IMR-90 (cell line): Measurements from ENCODE around the gene UGT2B7. TPM values are rescaled to one million over a fixed set of nuclear protein-coding genes. Genes with fewer than 3 reads are reported as not detected.

ENCODE experiments used
- ATAC-seq: fragments of 200-7000 bp; cut with Tn5 transposase; 2 replicates; pipeline ENCODE4 v1.9.1; 2020; ENCODE audit warnings: low read depth, mild to moderate bottlenecking, moderate library complexity
- BruUV-seq: library from RNA; stranded (reverse); fragments of 400-500 nt; replicated peaks from 2 replicates; lab custom pipeline; 2021; lab: Mats Ljungman, UMichigan
- CTCF ChIA-PET: fragments of 300-600 bp; formaldehyde crosslinking; extraction: SDS; loops from one replicate; lab custom pipeline; 2021; ENCODE audit warnings: antibody characterized with exemption; lab: Yijun Ruan, JAX
- POLR2A ChIA-PET: fragments of 300-600 bp; sonication (Branson Sonifier 250); formaldehyde crosslinking; loops from one replicate; lab custom pipeline; 2022; ENCODE audit warnings: antibody characterized with exemption; ENCODE audit not compliant: unreplicated experiment; lab: Charles Lee
- DNase-seq: peaks from one replicate; pipeline ENCODE4 v3.0.0; 2013
- H2AFZ ChIP-seq: replicated peaks from 2 replicates; pipeline ENCODE3; 2013; ENCODE audit warnings: low read length, mild to moderate bottlenecking; ENCODE audit not compliant: poor library complexity
- H2AK5ac ChIP-seq: 2 replicates; pipeline ENCODE4 v1.6.1; 2013; ENCODE audit warnings: low read depth, low read length, inconsistent platforms
- H2AK9ac ChIP-seq: replicated peaks from 2 replicates; pipeline ENCODE3; 2013; ENCODE audit warnings: mild to moderate bottlenecking, low read depth, low read length, moderate library complexity; ENCODE audit not compliant: poor library complexity
- H2BK120ac ChIP-seq: 2 replicates; pipeline ENCODE4 v1.6.1; 2013; ENCODE audit warnings: low read depth, low read length, inconsistent platforms
- H2BK15ac ChIP-seq: 3 replicates; pipeline ENCODE4 v1.6.1; 2013; ENCODE audit warnings: low read depth, low read length, inconsistent platforms
- H2BK20ac ChIP-seq: 2 replicates; pipeline ENCODE4 v1.6.1; 2013; ENCODE audit warnings: low read depth, mild to moderate bottlenecking, inconsistent platforms, low read length, moderate library complexity
- H2BK5ac ChIP-seq: 2 replicates; pipeline ENCODE4 v1.6.1; 2013; ENCODE audit warnings: mild to moderate bottlenecking, low read depth, low read length, inconsistent platforms; ENCODE audit not compliant: poor library complexity, severe bottlenecking
- H3K14ac ChIP-seq: replicated peaks from 2 replicates; pipeline ENCODE4 v1.6.1; 2013; ENCODE audit warnings: low read depth, low read length, inconsistent platforms
- H3K18ac ChIP-seq: 2 replicates; pipeline ENCODE4 v1.6.1; 2013; ENCODE audit warnings: low read depth, low read length, control low read depth
- H3K23ac ChIP-seq: 2 replicates; pipeline ENCODE4 v1.6.1; 2013; ENCODE audit warnings: low read depth, low read length, inconsistent platforms
- H3K27ac ChIP-seq: 2 replicates; pipeline ENCODE4 v1.5.1; 2013; ENCODE audit warnings: mild to moderate bottlenecking, control low read depth, low read length; ENCODE audit not compliant: insufficient read depth
- H3K27me3 ChIP-seq: 2 replicates; pipeline ENCODE4 v1.6.1; 2013; ENCODE audit warnings: low read length; ENCODE audit not compliant: control insufficient read depth, insufficient read depth
- H3K36me3 ChIP-seq: 2 replicates; pipeline ENCODE4 v1.6.1; 2013; ENCODE audit warnings: low read length, mixed read lengths; ENCODE audit not compliant: control insufficient read depth, insufficient read depth
- H3K4ac ChIP-seq: 2 replicates; pipeline ENCODE4 v1.6.1; 2013; ENCODE audit warnings: low read depth, low read length, inconsistent platforms
- H3K4me1 ChIP-seq: 2 replicates; pipeline ENCODE4 v1.6.1; 2013; ENCODE audit warnings: low read length, mixed read lengths; ENCODE audit not compliant: control insufficient read depth, insufficient read depth
- H3K4me2 ChIP-seq: 2 replicates; pipeline ENCODE4 v1.6.1; 2013; ENCODE audit warnings: low read depth, mild to moderate bottlenecking, control low read depth, low read length, moderate library complexity
- H3K4me3 ChIP-seq: 2 replicates; pipeline ENCODE4 v1.5.1; 2013; ENCODE audit warnings: low read depth, mild to moderate bottlenecking, control low read depth, low read length, moderate library complexity; ENCODE audit not compliant: insufficient read depth
- H3K56ac ChIP-seq: 2 replicates; pipeline ENCODE4 v1.6.1; 2013; ENCODE audit warnings: low read length, inconsistent platforms; ENCODE audit not compliant: insufficient read depth; ENCODE audit errors: extremely low read depth
- H3K79me1 ChIP-seq, 2 experiments: 2 replicates each; pipeline ENCODE4 v1.6.1; 2013; ENCODE audit warnings: low read length in 2 of 2, inconsistent platforms in 1 of 2, low read depth in 1 of 2
- H3K9ac ChIP-seq: 2 replicates; pipeline ENCODE4 v1.6.1; 2013; ENCODE audit warnings: low read depth, low read length, control low read depth
- H3K9me1 ChIP-seq: 2 replicates; pipeline ENCODE4 v1.6.1; 2013; ENCODE audit warnings: low read length, inconsistent platforms; ENCODE audit not compliant: insufficient read depth
- H3K9me3 ChIP-seq: 2 replicates; pipeline ENCODE4 v1.6.1; 2013; ENCODE audit warnings: low read length; ENCODE audit not compliant: control insufficient read depth, insufficient read depth
- H4K20me1 ChIP-seq: 2 replicates; pipeline ENCODE4 v1.6.1; 2013; ENCODE audit warnings: low read length, inconsistent platforms; ENCODE audit not compliant: insufficient read depth
- H4K5ac ChIP-seq: 2 replicates; pipeline ENCODE4 v1.6.1; 2013; ENCODE audit warnings: mild to moderate bottlenecking, low read depth, low read length, control low read depth
- H4K8ac ChIP-seq, 2 experiments: 2 replicates each; pipeline ENCODE4 v1.6.1; 2013; ENCODE audit warnings: low read depth in 2 of 2, low read length in 2 of 2, control low read depth in 1 of 2, inconsistent platforms in 1 of 2
- H4K91ac ChIP-seq: 2 replicates; pipeline ENCODE4 v1.6.1; 2013; ENCODE audit warnings: low read depth, low read length, inconsistent platforms; ENCODE audit not compliant: insufficient read depth
- BHLHE40 ChIP-seq: fragments of 150-350 bp; IDR thresholded peaks from 2 replicates; pipeline ENCODE4 v1.6.1; 2016; ENCODE audit warnings: mild to moderate bottlenecking, low read depth, low read length
- CEBPB ChIP-seq: IDR thresholded peaks from 2 replicates; pipeline ENCODE4 v1.6.1; 2012; ENCODE audit warnings: low read depth, low read length, improper control_type of control experiment
- CTCF ChIP-seq: conservative IDR thresholded peaks from 2 replicates; pipeline ENCODE4 v1.5.1; 2012; ENCODE audit warnings: mild to moderate bottlenecking, low read depth, low read length, improper control_type of control experiment
- FOS ChIP-seq: fragments of 150-350 bp; IDR thresholded peaks from 2 replicates; pipeline ENCODE4 v1.6.1; 2016; ENCODE audit warnings: low read depth, low read length
- MAZ ChIP-seq: IDR thresholded peaks from 2 replicates; pipeline ENCODE4 v1.6.1; 2012; ENCODE audit warnings: low read depth, mild to moderate bottlenecking, low read length, improper control_type of control experiment, moderate library complexity, borderline replicate concordance
- POLR2A ChIP-seq: IDR thresholded peaks from 2 replicates; pipeline ENCODE4 v1.6.1; 2012; ENCODE audit warnings: mild to moderate bottlenecking, low read depth, low read length
- RAD21 ChIP-seq: IDR thresholded peaks from 2 replicates; pipeline ENCODE4 v1.6.1; 2012; ENCODE audit warnings: low read length, improper control_type of control experiment
- RCOR1 ChIP-seq: IDR thresholded peaks from 2 replicates; pipeline ENCODE4 v1.6.1; 2012; ENCODE audit warnings: mild to moderate bottlenecking, low read length, improper control_type of control experiment; ENCODE audit not compliant: insufficient replicate concordance
- SMC3 ChIP-seq: fragments of 150-350 bp; IDR thresholded peaks from 2 replicates; pipeline ENCODE4 v1.6.1; 2016; ENCODE audit warnings: low read depth, mild to moderate bottlenecking, antibody characterized with exemption, low read length, moderate library complexity
- WGBS, 2 experiments: methylation state at CpG; one replicate each; pipeline versions ENCODE4 v1.1.5 to v1.1.7; 2013; ENCODE audit warnings: missing lambda C conversion rate in 2 of 2; ENCODE audit not compliant: insufficient read length in 1 of 2; ENCODE audit errors: extremely low coverage in 2 of 2; 5-methylcytosine and 5-hydroxymethylcytosine counted together
- dilution Hi-C: fragments of 300-500 bp; cut with HindIII; formaldehyde crosslinking; loops from one replicate; pipeline ENCODE4 v1.14.3; 2018; ENCODE audit warnings: low sequenced_read_pairs; ENCODE audit not compliant: unreplicated experiment
- in situ Hi-C: fragments of 300-500 bp; cut with MboI; formaldehyde crosslinking; loops from 3 replicates; pipeline ENCODE4 v1.14.3; 2019; ENCODE audit warnings: low sequenced_read_pairs, inconsistent platforms, mixed read lengths
- intact Hi-C: fragments of 100-400 bp; cut with micrococcal nuclease; formaldehyde crosslinking; loops from 2 replicates; pipeline ENCODE4 v1.10.0; 2022
- polyA plus RNA-seq, 3 experiments: library from polyadenylated mRNA; depleted of rRNA; stranded (reverse); fragments of >200 nt; gene quantifications; 2 replicates each; pipeline ENCODE4 v1.2.3, GENCODE V29; 2012; ENCODE audit warnings: low replicate concordance in 1 of 3
- total RNA-seq: library from RNA; depleted of rRNA; stranded (reverse); fragments of >200 nt; gene quantifications from 2 replicates; pipeline ENCODE4 v1.2.3, GENCODE V29; 2012
- TF ChIP-seq, protein P1 (sequence below): fragments of 150-350 bp; IDR thresholded peaks from 2 replicates; pipeline ENCODE4 v1.6.1; 2016; ENCODE audit warnings: low read depth, mild to moderate bottlenecking, low read length, moderate library complexity, borderline replicate concordance

Gene UGT2B7
- total and polyA plus RNA-seq, 2 of the 4 experiments (the other 2 are of a cell fraction): 0.10 TPM; not detected in 1

DNA sequence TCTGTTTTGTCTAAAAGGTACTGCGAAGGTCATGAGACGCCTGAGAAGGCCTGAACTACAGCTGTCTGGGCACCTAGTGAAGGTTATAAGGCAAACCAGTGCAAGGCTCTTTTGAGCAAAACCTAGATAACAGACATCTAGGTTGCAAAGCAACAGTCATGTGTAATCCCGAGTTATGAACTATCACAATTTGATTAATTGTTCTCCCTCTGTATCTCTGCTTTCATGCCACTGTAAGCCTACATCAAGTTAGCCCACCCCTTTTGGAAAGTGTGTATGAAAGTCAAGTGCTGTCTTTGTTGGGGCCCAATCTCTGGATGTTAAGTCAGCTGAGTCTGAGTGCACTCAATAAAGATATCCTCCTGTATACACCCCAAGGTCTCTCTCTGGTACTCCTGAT, 31.9 kb upstream of the UGT2B7 start:
- in situ Hi-C loops: no loop called here
- H3K4me2 ChIP-seq: no peak overlapping the region
- BruUV-seq: no TSS peak
- H3K36me3 ChIP-seq: no peaks in the 10 kb centered on the region
- no peak overlapping the region for H2BK15ac ChIP-seq
- no peaks in the 10 kb centered on the region for H3K9me1 ChIP-seq
- no peak overlapping the region for H2BK5ac ChIP-seq
- H2AK9ac ChIP-seq: no peak overlapping the region
- no peak overlapping the region for H4K91ac ChIP-seq
- H2AFZ ChIP-seq: no peak overlapping the region
- no peaks in the 10 kb centered on the region for H3K27me3 ChIP-seq
- no peak overlapping the region for H2AK5ac ChIP-seq
- H3K9ac ChIP-seq: no peak overlapping the region
- no peak overlapping the region for H3K56ac ChIP-seq
- no peaks in the 10 kb centered on the region for H3K4me1 ChIP-seq
- no peak overlapping the region for H3K4ac ChIP-seq
- no peak overlapping the region for H4K8ac ChIP-seq
- ATAC-seq (no peak), DNase-seq (no peak)
- no peak overlapping the region for H3K27ac ChIP-seq
- no peaks in the 10 kb centered on the region for H3K79me1 ChIP-seq
- ChIA-PET CTCF (no interaction called here), POLR2A (no interaction called here)
- no peak overlapping the region for H4K5ac ChIP-seq
- no CpG with 5 or more reads among the region's 3 CpGs for WGBS, 2 experiments
- no peak overlapping the region for H3K18ac ChIP-seq
- H2BK120ac ChIP-seq: no peak overlapping the region
- H3K23ac ChIP-seq: no peak overlapping the region
- dilution Hi-C loops: no loop called here
- H3K4me3 ChIP-seq: no peak overlapping the region
- H3K14ac ChIP-seq: no peak overlapping the region
- no peak overlapping the region for H2BK20ac ChIP-seq
- TF ChIP-seq RAD21 (no peak), SMC3 (no peak), RCOR1 (no peak), POLR2A (no peak), CEBPB (no peak), MAZ (no peak), CTCF (no peak), BHLHE40 (no peak), FOS (no peak)
- TF ChIP-seq, protein P1, sequence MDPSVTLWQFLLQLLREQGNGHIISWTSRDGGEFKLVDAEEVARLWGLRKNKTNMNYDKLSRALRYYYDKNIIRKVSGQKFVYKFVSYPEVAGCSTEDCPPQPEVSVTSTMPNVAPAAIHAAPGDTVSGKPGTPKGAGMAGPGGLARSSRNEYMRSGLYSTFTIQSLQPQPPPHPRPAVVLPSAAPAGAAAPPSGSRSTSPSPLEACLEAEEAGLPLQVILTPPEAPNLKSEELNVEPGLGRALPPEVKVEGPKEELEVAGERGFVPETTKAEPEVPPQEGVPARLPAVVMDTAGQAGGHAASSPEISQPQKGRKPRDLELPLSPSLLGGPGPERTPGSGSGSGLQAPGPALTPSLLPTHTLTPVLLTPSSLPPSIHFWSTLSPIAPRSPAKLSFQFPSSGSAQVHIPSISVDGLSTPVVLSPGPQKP: no peak
- no peaks in the 10 kb centered on the region for H4K20me1 ChIP-seq
- intact Hi-C loops: no loop called here
- H3K9me3 ChIP-seq: no peaks in the 10 kb centered on the region
